ENCODE results near the gene GNAS. TPM values are rescaled to one million over a fixed set of nuclear protein-coding genes. Genes with fewer than 3 reads are reported as not detected.
"Not testable (repeated sequence)": the region's sequence is repeated elsewhere in the genome, so short reads cannot be mapped to it uniquely, and the experiment has no call there.

Gene GNAS
- total and polyA plus RNA-seq, 8 donors, result 723 to 2,039 (median 1,898) TPM

- intact Hi-C loops (cut with DNase I), result no loop called here
- Histone ChIP-seq H3K27me3 (no peaks in the 10 kb centered on the region), H3K9me3 (no peaks in the 10 kb centered on the region), H3K4me1 (no peaks in the 10 kb centered on the region), H3K4me3 (no peak overlapping the region), H3K27ac (no peak overlapping the region), H3K36me3 (no peaks in the 10 kb centered on the region)
- DNase-seq (no peak), ATAC-seq (no peak)
- no peak for TF ChIP-seq CTCF (IDR thresholded peaks at IDR 0.05)
Observed at GRCh38 chr20:58825450-58825849, 27.1 kb upstream of the GNAS start.

- intact Hi-C loops (cut with DNase I), result no loop called here
- no peaks in the 10 kb centered on the region for H3K36me3 ChIP-seq
- no peak for DNase-seq
- H3K4me1 ChIP-seq, result no peaks in the 10 kb centered on the region
- no peak overlapping the region for H3K27ac ChIP-seq
- H3K27me3 ChIP-seq, result no peaks in the 10 kb centered on the region
- H3K9me3 ChIP-seq, result no peaks in the 10 kb centered on the region
- TF ChIP-seq CTCF (IDR thresholded peaks at IDR 0.05), result no peak
- no peak for ATAC-seq
- no peak overlapping the region for H3K4me3 ChIP-seq
Observed at GRCh38 chr20:58826271-58826670, 26.2 kb upstream of the GNAS start.

- Histone ChIP-seq H3K9me3 (no peaks in the 10 kb centered on the region), H3K4me1 (no peaks in the 10 kb centered on the region), H3K27me3 (no peaks in the 10 kb centered on the region), H3K27ac (no peak overlapping the region), H3K36me3 (no peaks in the 10 kb centered on the region), H3K4me3 (no peak overlapping the region)
- intact Hi-C loops (cut with DNase I), result no loop called here
- ATAC-seq (no peak), DNase-seq (no peak)
- no peak for TF ChIP-seq CTCF (IDR thresholded peaks at IDR 0.05)
Observed at GRCh38 chr20:58828136-58828535, 24.4 kb upstream of the GNAS start.

GRCh38 chr20:58828804-58829203 is 23.7 kb upstream of the GNAS start:
- ATAC-seq; H3K27ac ChIP-seq; intact Hi-C loops (cut with DNase I): not testable (repeated sequence)

GRCh38 chr20:58829531-58829941 is 23.0 kb upstream of the GNAS start:
- intact Hi-C loops (cut with DNase I), result no loop called here
- no peaks in the 10 kb centered on the region for H3K9me3 ChIP-seq
- peak in 1 of 4 donors; percentile 53 for DNase-seq
- H3K27ac ChIP-seq, result no peak overlapping the region
- H3K36me3 ChIP-seq, result no peaks in the 10 kb centered on the region
- H3K27me3 ChIP-seq, result no peaks in the 10 kb centered on the region
- H3K4me3 ChIP-seq, result no peak overlapping the region
- no peaks in the 10 kb centered on the region for H3K4me1 ChIP-seq
- no peak for TF ChIP-seq CTCF (IDR thresholded peaks at IDR 0.05)
- peak; percentile 88 for ATAC-seq

More at GRCh38 chr20:58828804-58829203, 23.7 kb upstream of the GNAS start:
- not testable (repeated sequence) for H3K36me3 ChIP-seq, H3K4me1 ChIP-seq, H3K4me3 ChIP-seq, DNase-seq, H3K9me3 ChIP-seq, H3K27me3 ChIP-seq

- TF ChIP-seq CTCF (IDR thresholded peaks at IDR 0.05), result no peak
- ATAC-seq (no peak), DNase-seq (no peak)
- intact Hi-C loops (cut with DNase I), result no loop called here
- no peaks in the 10 kb centered on the region for H3K9me3 ChIP-seq
- H3K4me3 ChIP-seq, result no peak overlapping the region
- H3K27ac ChIP-seq, result no peak overlapping the region
- H3K4me1 ChIP-seq, result no peaks in the 10 kb centered on the region
- H3K36me3 ChIP-seq, result no peaks in the 10 kb centered on the region
- no peaks in the 10 kb centered on the region for H3K27me3 ChIP-seq
Observed at GRCh38 chr20:58832457-58832856, 20.1 kb upstream of the GNAS start.

Data from left lung (tissue), 10 donors.